Measurements from ENCODE around the gene MRPL14.
A peak's percentile ranks its signal among the peaks of the same experiment; 100 is the strongest.

Gene MRPL14

DNA sequence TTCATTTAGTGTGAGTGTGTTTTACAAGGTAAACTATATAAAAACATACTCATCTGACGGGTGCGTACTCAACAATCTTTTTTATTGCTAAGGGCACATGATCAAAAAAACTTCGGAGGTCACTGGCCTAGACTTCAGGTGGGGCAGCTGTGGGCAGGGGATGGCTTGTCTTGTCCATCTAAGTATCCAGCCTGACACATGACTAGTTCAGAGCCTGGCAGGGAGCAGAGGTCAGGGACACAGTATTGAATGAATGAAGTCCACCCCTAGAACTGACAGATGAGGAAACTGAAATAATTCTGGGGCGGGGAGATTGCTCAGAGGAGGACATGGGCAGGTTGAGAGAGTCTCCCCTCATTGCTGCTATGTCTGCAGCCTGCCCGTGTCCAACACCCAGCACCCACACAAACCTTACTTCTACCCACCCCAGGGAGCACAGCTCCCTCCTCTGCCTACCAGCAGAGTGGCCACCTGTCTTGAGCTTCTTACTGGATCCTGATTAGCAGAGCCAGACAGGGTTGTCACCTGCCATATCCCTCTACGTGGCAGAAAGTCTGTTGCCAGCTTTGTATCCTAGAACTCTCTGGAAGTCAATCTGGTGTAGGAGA lies 48.9 kb downstream of the MRPL14 start:
- no peak for DNase-seq

DNA sequence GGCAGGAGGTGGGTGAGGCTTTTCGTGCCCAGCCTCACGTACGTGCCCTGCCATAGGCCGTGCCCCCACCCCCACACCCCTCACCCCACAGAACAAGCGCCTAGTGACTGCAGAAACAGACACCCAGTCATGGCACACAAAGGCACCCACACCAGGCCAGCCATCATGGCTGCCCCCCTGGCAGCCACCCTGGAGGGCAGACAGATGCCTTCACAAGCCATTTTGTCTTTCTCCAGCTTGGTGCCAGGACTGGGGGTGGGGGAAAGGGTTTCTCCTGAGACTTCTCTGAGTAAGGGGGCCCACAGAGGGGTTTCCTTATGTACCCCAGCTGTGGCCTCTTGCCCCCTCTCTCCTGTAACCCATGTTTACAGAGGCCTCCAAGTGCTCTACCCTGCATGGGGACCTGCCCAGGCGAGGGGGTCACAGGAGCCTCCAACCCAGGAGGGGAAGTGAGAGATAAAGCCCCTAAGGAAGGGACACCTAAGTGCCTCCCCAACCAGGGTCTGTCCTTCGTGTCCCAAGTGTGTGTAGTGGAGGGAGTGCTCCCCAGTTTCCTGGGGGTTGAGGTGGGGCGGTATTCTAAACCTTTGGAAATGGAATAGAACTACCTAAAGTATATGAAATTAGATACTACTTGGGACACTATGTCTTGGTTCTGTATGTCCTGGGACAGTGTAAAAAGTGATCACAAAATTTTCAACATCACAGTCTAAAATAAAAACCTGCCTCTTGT lies 49.9 kb downstream of the MRPL14 start:
- no peak for DNase-seq

DNA sequence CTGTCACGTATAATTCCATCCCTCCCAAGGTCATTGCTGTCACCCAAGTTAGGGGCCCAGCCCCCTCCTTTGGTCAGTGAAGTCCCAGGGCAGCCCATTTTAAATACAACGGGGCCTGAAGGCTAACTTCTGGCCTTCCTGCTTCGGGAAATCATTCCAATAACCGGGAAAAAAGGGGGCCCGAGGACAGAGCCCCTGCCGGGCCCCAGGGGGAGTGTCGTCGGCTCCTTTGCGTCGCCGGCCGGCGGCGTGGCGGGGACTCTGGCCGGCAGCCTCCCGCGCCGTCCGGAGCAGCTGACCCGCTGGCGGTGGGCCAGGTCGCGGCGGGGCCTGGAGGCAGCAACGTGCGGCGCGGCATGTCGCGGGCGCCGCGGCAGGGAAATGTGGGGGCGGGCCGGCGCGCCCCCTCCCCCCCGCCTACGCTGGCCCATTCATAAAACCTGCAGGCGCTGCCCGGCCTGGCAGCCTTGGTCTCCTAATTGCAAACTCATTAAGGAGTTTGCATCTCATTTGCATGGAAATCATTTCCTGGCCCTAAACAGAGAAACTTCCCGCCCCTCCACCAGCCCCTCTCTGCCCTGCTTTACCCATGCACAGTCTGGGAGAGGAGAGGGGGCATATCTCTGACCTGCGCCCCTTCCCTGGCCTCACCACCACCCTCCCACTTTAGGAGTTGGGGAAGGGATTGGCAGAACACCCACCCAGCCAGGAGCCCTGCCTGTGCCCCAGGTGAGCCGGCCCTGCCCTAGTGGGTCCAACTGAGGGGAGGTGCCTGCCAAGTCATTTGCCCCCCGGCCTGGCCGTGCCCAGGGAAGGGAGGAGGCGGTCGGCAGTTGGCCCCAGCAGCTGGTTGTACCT lies 50.7 kb downstream of the MRPL14 start:
- DNase-seq, result peak; percentile 72

DNA sequence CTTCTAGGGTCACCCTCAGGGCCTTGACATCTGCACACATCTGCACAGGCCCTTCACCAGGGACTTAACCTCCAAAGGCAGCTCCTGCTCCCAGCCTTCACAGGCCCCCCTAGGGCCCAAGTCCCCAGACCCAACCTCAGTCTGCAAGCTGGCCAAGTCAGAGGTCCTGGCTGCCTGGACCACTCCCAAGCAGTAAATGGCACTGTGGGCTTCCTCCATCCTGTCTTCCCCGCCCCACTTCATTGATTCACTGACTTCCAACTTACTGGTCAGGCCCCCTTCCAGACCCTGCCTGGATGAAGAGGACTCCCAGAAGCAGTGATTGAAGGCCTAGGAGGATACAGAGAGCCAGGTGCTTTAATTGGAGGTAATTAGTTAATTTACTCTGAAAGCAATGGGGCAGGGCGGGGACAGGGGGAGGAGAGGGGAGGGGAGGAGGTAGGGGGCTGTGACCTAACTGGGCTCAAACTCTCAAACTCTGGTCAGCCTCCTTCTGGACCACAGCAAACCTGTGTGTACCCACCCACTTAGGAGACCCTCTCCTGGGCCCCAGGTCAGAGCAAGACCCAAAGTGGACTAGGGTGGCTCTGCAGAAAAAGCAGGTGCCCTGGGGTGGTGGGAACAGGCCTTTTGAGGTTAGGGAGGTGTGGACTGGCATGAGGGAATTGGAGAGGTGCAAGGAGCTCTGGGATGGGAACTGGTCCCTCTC lies 51.5 kb downstream of the MRPL14 start:
- DNase-seq, result no peak

DNA sequence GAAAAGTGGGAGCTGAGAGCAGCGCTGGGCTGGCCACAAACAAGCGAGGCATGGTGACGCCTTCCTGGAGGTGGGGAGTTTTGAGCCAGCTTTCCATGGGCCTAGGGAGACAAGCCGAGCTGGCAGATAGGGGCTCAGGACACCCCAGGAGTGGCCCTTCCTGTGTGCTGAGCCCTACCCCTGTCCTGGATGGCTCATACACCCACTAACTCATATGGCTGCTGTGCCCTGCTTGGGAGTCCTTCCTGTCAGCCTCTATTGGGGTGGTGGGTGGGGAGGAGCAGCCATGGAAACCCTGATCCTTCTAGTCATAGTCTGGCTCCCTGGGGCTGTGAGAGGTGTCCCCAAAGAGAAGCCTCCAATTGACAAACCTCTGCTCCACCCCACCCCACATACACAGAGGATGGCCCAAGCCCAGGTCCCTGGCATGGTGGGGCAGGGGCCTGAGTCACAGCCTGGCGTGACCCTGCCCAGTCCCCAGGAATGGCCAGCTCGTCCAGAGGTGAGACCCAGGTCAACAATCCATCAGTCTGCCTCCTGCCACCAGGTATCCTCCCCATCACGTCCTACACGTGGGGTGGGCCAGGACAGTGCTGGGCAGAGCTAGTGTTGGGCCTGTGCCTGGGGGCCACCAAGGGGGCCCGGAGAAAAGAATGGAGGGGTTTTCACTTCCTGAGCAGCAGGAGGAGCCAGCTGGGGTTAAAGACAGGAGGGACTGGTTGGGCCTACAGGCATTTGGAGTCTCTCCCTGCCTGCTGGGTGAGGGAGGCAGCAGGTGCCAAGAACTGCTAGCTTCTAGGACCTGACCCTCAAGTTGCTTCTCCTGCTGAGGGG lies 52.2 kb downstream of the MRPL14 start:
- no peak for DNase-seq

DNA sequence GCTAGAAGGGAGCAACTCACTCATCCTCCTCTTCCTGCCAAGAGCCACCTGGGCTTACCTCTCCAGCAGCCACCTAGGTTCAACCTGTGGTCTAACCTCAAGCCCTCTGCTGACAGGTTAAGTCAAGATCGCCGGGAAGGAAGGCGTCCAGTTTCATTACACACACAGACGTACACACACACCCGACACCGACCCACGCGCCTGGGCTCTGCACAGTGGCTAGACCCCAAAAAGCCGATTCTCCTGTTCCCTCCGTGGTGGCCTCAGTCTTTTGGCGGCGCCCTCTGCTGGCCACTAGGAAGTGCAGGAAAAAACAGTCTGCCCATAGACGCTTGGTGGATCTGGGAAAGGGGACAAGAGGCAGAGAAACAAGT lies 52.8 kb downstream of the MRPL14 start:
- DNase-seq, result peak; percentile 92

DNA sequence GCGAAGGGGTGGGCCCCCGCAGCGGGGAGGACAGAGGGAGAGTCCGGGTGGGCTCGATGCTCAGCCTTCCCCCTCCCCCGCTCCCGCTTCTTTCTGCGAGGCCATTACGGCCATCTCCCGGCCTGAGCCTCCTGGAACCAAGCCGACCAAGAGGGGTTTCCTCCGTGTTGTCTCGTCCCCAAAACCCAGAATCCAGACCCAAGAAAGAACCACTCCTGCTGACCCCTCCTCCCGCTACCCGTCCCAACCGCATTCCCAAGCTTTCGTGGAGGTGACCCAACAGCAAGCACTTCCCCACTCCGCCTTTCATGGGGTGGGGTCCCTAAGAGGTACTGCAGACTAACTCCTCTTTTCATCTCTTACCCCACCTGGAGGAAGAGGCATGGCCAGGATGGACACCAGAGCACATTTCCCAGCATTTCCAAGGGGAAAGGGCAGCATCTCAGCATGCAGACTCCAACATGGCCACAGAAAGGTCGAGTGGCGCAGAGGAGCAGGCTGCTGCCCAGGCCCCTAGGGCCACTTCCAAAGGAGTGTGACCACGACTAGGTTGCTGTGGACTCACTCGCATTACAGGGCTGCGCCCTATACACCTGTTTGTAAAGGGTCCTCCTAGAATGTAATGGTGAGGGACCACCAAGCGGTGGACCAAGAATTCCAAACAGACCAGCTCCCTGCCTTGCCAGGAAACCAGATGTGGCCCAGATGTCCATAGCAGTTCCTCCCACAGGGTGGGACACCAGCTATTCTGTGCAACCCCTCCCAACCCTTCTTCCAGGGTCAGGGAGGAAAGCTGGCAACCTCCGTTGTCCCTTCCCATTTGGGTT lies 53.4 kb downstream of the MRPL14 start:
- DNase-seq, result no peak

DNA sequence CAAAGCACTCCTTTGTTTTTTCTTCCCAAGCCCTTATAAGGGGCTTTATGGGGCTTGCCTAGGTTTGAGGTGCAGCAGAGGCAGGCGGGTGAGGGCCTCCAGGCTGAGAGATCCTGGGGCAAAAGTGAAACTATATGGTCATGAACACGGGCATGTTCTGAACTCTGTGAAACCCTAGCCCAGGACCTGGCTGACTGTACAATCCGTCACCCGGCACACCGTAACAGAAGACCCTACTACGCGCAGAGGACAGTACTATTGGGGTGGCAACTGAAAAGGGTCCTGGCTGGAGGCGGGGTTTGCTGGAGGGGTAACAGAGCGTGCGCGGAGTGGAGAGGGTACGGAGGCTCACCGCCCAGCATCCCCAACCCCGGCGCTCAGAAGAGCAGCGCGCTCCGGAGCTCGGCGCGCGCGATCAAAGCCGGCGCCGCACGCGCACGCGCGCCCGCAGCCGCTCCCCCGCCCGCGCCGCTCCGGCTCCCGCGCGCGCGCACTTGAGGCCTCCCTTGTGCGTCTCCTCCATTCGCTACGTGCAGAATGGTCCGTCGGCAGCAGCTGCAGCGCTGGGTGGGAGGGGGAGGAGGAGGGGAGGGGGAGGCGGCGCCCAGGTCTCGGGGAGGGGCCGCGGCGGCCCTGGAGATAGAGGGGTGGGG lies 54.2 kb downstream of the MRPL14 start:
- DNase-seq, result peak; percentile 96

DNA sequence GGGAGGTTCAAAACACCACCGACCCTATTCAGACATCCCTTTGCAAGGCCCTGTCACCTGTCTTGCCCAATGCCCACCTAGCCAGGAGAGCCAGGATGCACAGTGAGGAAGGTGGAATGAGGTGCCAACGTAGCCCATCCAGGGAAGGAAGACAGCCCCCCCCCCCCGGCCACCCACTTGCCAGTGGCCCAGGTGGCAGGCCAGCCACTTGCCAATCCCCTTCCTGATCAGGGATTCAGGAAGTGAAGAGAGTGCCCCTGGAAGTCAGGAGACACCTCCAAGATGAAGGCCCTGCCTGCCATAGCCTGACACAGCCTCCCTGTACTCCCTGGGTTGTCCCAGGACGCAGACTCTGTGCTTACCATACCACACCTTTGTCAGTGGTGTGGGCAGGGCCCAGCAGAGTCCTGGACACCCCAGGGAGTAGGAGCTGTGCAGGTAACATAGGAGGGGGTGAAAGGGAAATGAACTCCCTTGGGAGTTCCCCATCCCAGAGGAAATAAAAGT lies 54.7 kb downstream of the MRPL14 start:
- no peak for DNase-seq

DNA sequence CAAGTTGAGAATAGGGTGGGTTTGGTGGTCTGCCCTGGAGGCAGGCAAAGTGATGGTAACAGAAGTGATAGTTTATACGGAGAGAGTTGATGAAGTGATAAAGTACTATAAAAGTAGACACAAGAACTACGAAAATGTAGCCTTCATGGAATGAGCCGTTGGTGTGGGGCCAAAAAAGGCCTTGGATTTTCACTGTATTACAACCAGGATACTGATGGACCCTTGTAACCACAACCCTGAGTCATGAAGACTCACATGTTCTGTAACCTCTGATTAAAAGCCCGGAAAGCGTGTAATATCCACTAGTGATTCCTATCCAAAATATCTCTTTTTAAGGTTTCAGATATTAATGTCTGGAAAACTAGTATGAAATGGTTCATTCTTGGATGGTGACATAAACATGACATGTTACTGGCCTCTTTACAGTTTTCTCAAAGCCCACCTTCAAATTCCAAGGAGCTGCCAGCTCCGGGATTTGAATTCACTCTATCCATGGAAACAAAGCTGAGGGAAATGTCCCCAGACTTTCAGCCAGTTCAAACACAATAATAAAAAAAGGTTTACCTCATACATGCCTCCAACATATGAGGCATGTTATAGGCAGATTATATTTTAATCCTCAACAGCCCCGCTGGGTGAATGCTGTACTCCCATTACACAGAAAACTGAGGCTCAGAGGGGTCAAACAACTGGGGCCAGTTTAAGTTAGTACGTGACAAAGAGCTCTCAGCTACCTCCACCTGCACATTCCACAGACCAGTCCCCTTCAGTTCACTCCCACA lies 55.4 kb downstream of the MRPL14 start:
- no peak for DNase-seq

DNA sequence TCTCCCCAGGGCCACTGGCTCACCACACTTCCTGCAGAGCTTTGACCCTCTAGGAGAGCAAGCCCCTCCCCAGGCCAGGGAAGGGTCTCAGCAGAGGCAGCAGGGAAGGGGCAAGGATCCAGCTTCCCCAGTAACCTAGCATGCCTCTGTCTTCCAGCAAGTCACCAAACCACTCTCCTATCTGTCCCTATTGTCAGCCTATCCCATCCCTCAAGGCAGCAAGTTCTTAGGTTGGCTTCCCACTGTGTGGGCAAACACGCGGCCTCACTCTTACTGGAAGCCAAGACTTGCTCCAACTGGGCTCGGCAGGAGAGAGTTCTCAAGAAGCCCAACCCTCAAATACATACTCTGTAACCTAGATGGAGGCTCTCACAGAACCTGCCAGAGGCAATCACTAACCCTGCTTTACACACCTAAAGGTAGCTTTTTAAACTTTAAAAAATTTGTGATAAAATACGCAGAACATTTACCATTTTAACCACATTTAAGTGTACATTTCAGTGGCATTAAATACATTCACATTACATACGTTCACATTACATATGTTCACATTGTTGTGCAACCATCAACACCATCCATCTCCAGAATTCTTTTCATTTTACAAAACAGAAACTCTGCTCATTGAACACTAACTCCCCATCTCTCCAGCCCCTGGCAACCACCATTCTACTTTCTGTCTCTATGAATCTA lies 58.5 kb downstream of the MRPL14 start:
- no peak for DNase-seq

DNA sequence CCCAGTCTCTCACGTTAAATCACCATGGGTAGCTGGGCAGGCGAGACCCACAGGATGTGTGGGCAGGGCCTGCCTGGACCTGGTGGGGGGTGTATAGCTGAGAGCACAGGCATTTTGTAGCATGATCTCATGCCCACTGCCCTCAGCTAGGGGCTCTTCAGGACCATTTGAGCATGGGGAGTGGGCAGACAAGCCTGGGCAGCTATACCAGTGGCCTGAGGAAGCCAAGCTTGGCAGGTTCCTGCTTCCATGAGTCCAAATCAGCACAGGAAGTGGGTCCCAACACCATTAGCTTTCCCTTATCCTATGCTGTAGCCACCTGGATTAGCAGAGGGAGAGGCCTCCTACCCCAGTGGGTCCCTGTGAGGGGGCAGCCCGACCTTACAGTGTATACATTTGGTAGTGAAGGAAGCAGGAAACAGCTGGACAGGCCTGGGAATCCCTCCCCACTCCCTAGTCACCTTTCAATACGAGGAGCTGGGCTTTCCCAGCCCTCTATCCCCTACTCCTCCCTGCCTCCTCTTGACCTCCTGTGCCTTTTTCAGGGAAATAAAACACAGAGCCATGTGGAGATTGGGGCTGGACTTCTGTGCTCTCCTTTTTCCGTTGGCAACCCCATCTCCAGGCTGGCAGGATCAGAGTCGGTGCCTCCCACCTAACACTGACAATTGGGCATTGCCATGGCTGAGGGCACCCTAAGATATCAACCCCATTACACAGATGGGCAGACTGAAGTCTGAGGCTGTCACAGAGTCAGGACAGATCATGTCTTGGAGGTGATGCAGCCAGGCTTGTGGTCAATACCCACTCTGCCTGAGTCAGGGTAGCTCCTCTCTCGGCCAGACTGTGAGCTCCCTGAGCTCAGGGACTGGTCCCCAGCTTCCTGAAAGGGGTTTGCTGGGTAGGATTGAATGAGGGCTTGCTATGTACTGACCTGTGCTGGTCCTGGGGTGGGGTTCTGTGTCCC lies 59.8 kb downstream of the MRPL14 start:
- DNase-seq, result no peak

DNA sequence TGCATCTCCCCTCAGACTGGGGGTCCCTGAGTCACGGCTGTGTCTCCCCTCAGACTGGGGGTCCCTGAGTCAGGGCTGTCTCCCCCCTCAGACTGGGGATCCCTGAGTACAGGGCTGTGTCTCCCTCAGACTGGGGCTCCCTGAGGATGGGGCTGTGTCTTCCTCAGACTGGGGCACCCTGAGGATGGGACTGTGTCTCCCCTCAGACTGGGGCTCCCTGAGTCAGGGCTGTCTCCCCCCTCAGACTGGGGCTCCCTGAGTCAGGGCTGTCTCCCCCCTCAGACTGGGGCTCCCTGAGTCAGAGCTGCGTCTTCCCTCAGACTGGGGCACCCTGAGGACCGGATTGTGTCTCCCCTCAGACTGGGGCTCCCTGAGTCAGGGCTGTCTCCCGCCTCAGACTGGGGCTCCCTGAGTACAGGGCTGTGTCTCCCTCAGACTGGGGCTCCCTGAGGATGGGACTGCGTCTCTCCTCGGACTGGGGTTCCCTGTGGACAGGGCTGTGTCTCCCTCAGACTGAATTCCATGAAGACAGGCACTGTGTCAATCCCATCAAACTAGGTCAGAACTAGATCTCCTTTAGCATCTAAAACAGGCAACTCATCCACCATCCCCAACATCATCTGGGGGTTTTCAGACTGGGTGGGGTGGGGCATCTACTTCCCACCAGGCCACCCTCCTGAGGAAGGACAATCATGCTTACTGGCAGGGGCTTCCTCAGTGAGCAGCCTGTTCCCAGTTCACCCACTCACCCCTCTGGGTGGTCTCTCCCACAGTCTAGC lies 60.7 kb downstream of the MRPL14 start:
- peak; percentile 61 for DNase-seq

DNA sequence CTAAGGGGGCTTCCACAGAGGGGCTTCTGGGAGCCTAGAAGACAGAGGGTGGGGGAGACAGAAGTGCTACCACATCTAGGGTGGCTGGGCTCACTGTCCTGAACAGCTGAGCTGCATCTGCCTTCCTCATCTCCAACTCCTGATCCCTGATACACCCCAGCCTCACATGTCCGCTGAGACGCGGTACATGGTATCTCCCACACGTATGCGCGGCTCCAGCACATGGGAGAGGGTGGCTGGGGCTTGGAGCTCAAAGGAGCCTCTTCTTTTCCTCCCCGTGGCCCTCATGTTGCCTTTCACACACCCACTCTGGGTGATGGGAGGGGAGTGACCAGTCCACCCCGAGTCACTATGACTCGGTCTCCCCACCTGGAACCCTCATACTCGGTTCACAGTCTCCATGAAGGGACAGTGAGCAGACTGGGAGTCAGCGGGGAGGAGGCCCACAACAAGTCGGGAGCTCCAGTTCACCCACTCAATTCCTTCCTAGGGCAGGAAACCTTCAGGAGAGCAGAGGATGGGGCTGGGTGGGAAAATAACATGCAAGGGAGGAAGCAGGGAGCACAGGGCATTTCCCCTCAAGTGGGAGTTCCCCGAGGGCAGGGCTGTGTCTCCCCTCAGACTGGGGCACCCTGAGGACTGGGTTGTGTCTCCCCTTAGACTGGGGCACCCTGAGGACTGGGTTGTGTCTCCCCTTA lies 61.7 kb downstream of the MRPL14 start:
- DNase-seq, result peak; percentile 69

DNA sequence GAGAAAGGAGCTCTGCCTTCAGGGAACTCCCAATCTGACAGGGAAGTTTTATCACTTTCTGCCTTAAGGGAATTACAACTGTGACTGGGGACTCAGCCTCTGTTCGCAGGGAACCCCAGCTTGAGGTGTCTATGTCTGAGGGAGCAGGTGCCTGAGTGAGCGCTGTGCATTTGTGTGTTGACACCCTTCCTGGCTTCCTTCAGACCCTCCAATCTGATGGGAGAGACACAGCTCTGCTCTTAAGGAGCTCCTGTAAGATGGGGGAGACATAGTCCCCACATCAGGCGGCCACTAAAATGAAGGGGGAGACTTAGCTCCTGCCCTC lies 62.3 kb downstream of the MRPL14 start:
- DNase-seq, result no peak

DNA sequence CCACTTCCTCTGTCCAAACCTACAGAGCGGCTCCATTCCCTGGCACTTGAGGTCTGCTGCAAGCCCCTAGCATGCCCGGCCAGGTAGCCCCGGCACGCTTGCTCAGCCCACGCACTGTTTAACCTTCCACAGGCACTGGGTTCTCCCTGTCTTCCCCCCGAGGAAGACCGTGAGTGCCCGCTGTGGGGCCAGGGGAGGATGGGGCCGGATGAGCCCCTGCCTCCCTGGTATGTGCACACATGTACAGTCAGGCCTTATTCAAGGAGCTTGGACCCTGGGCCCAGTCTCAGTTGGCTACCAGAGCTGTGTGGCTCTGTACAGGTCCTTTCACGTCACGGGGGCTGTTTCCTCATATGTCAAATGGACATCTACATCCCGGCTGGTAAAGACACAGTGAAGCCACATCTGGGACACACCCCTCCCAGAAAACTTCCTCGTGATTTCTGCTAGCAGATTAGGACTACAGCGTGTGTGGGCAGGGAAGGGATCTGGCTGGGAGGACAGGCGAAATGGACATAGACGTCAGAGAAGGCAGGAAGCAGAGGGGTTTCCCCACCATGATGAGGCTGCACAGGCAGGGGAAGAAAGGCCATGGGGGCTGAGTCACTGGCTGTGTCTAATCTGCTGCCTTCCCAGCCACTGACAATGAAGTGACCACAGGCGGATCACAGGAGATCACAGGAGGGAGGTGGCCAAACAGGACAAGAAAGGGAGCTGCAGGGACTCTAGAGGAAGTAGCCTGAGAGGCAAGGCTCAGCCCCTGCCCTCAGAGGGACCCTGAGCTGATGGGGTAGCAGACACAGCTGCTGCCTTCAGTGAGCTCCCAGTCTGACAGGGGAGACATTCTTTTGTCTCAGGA lies 62.9 kb downstream of the MRPL14 start:
- DNase-seq, result peak; percentile 99
